Liver (tissue), 9 donors: Measurements from ENCODE around the gene STRN. TPM values are rescaled to one million over a fixed set of nuclear protein-coding genes. Genes with fewer than 3 reads are reported as not detected.

Source experiments
- DNase-seq: peaks from one replicate; pipeline ENCODE4 v3.0.0-alpha.2; 2017; ENCODE audit warnings: low spot score
- H3K27ac ChIP-seq, 2 donors: one replicate each; pipeline ENCODE4 v1.7.0; 2013; ENCODE audit warnings: inconsistent platforms in 2 of 2, low read length in 2 of 2, control low read depth in 1 of 2, low read depth in 1 of 2, mild to moderate bottlenecking in 1 of 2
- H3K27me3 ChIP-seq, 4 donors: one replicate each; pipeline versions ENCODE4 v1.6.1 to v1.7.0; 2013; ENCODE audit warnings: low read length in 3 of 4, inconsistent platforms in 1 of 4, mild to moderate bottlenecking in 1 of 4, moderate library complexity in 1 of 4; ENCODE audit not compliant: control insufficient read depth in 4 of 4, insufficient read depth in 4 of 4
- H3K36me3 ChIP-seq, 4 donors: one replicate each; pipeline versions ENCODE4 v1.6.1 to v1.7.0; 2013; ENCODE audit warnings: low read length in 3 of 4, mild to moderate bottlenecking in 3 of 4, low read depth in 1 of 4, moderate library complexity in 1 of 4; ENCODE audit not compliant: control insufficient read depth in 4 of 4, insufficient read depth in 3 of 4
- H3K4me1 ChIP-seq, 4 donors: one replicate each; pipeline versions ENCODE4 v1.6.1 to v1.7.0; 2013; ENCODE audit warnings: low read length in 3 of 4, mild to moderate bottlenecking in 3 of 4, moderate library complexity in 1 of 4; ENCODE audit not compliant: control insufficient read depth in 4 of 4, insufficient read depth in 4 of 4
- H3K4me3 ChIP-seq, 3 donors: one replicate each; pipeline versions ENCODE4 v1.6.1 to v1.7.0; 2013; ENCODE audit warnings: low read length in 3 of 3, control low read depth in 1 of 3, low read depth in 1 of 3, mild to moderate bottlenecking in 1 of 3
- H3K9ac ChIP-seq, 2 donors: one replicate each; pipeline ENCODE4 v1.7.0; 2013; ENCODE audit warnings: low read length in 2 of 2, mild to moderate bottlenecking in 2 of 2, moderate library complexity in 2 of 2, control low read depth in 1 of 2, low read depth in 1 of 2
- H3K9me3 ChIP-seq, 4 donors: one replicate each; pipeline versions ENCODE4 v1.6.1 to v1.7.0; 2013; ENCODE audit warnings: low read length in 3 of 4; ENCODE audit not compliant: control insufficient read depth in 4 of 4
- CTCF ChIP-seq: fragments of 150-350 bp; IDR thresholded peaks from 2 replicates; pipeline ENCODE4 v1.5.1; 2017; ENCODE audit warnings: improper control_type of control experiment, low read depth, low read length; ENCODE audit not compliant: missing input control
- EGR1 ChIP-seq, 2 donors: IDR thresholded peaks; 2 replicates each; pipeline ENCODE4 v1.6.1; 2016 to 2018; ENCODE audit warnings: antibody characterized with exemption in 2 of 2, low read depth in 2 of 2
- FOXA1 ChIP-seq: IDR thresholded peaks from 2 replicates; pipeline ENCODE4 v1.6.1; 2016; ENCODE audit warnings: antibody characterized with exemption
- FOXA2 ChIP-seq: IDR thresholded peaks from 2 replicates; pipeline ENCODE4 v1.6.1; 2016; ENCODE audit warnings: antibody characterized with exemption
- GABPA ChIP-seq, 2 donors: IDR thresholded peaks in 1 of 2; conservative IDR thresholded peaks in 1 of 2; 2 replicates each; pipeline ENCODE4 v1.6.1; 2016; ENCODE audit warnings: antibody characterized with exemption in 2 of 2, mild to moderate bottlenecking in 1 of 2, moderate library complexity in 1 of 2
- HNF4A ChIP-seq, 2 donors: conservative IDR thresholded peaks; 2 replicates each; pipeline ENCODE4 v1.6.1; 2016; ENCODE audit warnings: antibody characterized with exemption in 2 of 2, mild to moderate bottlenecking in 2 of 2
- HNF4G ChIP-seq: IDR thresholded peaks from 2 replicates; pipeline ENCODE4 v1.6.1; 2016; ENCODE audit warnings: antibody characterized with exemption
- JUND ChIP-seq, 2 donors: IDR thresholded peaks; 2 replicates each; pipeline ENCODE4 v1.6.1; 2016; ENCODE audit warnings: antibody characterized with exemption in 2 of 2
- RAD21 ChIP-seq, 2 donors: IDR thresholded peaks; 2 replicates each; pipeline ENCODE4 v1.6.1; 2016; ENCODE audit warnings: antibody characterized with exemption in 2 of 2, mild to moderate bottlenecking in 2 of 2
- RXRA ChIP-seq, 2 donors: IDR thresholded peaks; 2 replicates each; pipeline ENCODE4 v1.6.1; 2017 to 2018; ENCODE audit warnings: antibody characterized with exemption in 2 of 2, mild to moderate bottlenecking in 1 of 2
- TAF1 ChIP-seq: conservative IDR thresholded peaks from 2 replicates; pipeline ENCODE4 v1.6.1; 2016; ENCODE audit warnings: antibody characterized with exemption, mild to moderate bottlenecking
- YY1 ChIP-seq: IDR thresholded peaks from 2 replicates; pipeline ENCODE4 v1.6.1; 2016; ENCODE audit warnings: antibody characterized with exemption, mild to moderate bottlenecking
- ZBTB33 ChIP-seq: IDR thresholded peaks from 2 replicates; pipeline ENCODE4 v1.6.1; 2016; ENCODE audit warnings: antibody characterized with exemption
- WGBS: extraction: QIAGEN DNeasy Blood & Tissue Kit; methylation state at CpG from one replicate; pipeline ENCODE4 v1.1.7; 2013; 5-methylcytosine and 5-hydroxymethylcytosine counted together
- polyA plus RNA-seq, 2 donors: library from polyadenylated mRNA; stranded (reverse) in 1 of 2; unstranded in 1 of 2; fragments of 200-250 nt in 1 of 2; fragments of >200 nt in 1 of 2; fragmentation: Nextera tagmentation in 1 of 2; extraction: Ambion mirVana in 1 of 2; gene quantifications; one replicate each; pipeline versions ENCODE4 v1.2.1 to v1.2.3, GENCODE V29; 2013 to 2015
- total RNA-seq, 2 donors: library from RNA; depleted of rRNA; stranded (reverse); fragments of >200 nt; gene quantifications; one replicate each; pipeline ENCODE4 v1.2.3, GENCODE V29; 2014
- donor health status: healthy.
- donor health status: healthy.
- donor health status: healthy.
- donor health status: healthy.
- donor health status: healthy.

The STRN gene
- total and polyA plus RNA-seq, 4 donors, result 2.5 to 11.9 (median 5.6) TPM

GRCh38 chr2:36820942-36821605 is 145.3 kb downstream of the STRN start (continued):
- TF ChIP-seq CTCF (no peak), RAD21 (IDR thresholded peaks at IDR 0.05) (peak; percentile 57 to 59), FOXA1 (peak; percentile 85), YY1 (peak; percentile 87), RXRA (IDR thresholded peaks at IDR 0.05) (peak; percentile 86 to 89)

GRCh38 chr2:36819095-36819711 is 147.1 kb downstream of the STRN start:
- no peaks in the 10 kb centered on the region for H3K9me3 ChIP-seq
- peaks cover 7 to 23% (median 19%) of the 10 kb centered on the region in 4 donors for H3K4me1 ChIP-seq
- DNase-seq, result no peak
- no peaks in the 10 kb centered on the region for H3K36me3 ChIP-seq
- H3K9ac ChIP-seq, result no peak overlapping the region
- TF ChIP-seq HNF4A (conservative IDR thresholded peaks at IDR 0.05), result peak; percentile 46 to 79
- TF ChIP-seq FOXA2, result no peak
- no peak for TF ChIP-seq TAF1
- no peak for TF ChIP-seq RXRA (IDR thresholded peaks at IDR 0.05)
- peak; percentile 26 for TF ChIP-seq HNF4G
- TF ChIP-seq JUND (IDR thresholded peaks at IDR 0.05), result peak in 1 of 2 donors; percentile 27
- TF ChIP-seq GABPA (IDR thresholded peaks at IDR 0.05 in 1 of 2, conservative IDR thresholded peaks at IDR 0.05 in 1 of 2), result no peak
- no peak for TF ChIP-seq EGR1 (IDR thresholded peaks at IDR 0.05; ENCODE audit: low read depth in 2 of 2)
- no peak for TF ChIP-seq FOXA1
- H3K27ac ChIP-seq, result no peak overlapping the region
- WGBS, result 88% methylated on average over 4 of the region's 4 CpGs
- H3K4me3 ChIP-seq, result no peak overlapping the region
- no peaks in the 10 kb centered on the region for H3K27me3 ChIP-seq

- Histone ChIP-seq H3K27ac (no peak overlapping the region), H3K4me3 (no peak overlapping the region), H3K4me1 (peaks cover 7 to 23% (median 19%) of the 10 kb centered on the region in 4 donors), H3K9me3 (no peaks in the 10 kb centered on the region), H3K36me3 (no peaks in the 10 kb centered on the region), H3K27me3 (no peaks in the 10 kb centered on the region), H3K9ac (no peak overlapping the region)
- WGBS, result 89% methylated on average over 2 of the region's 2 CpGs
- DNase-seq, result no peak
- TF ChIP-seq RAD21 (IDR thresholded peaks at IDR 0.05) (no peak), TAF1 (no peak), ZBTB33 (no peak)
These were observed 147.8 kb downstream of the STRN start for GRCh38 chr2:36818542-36818941.
